NCI-H748 treated with DMSO at 0.1 percent for 48 hours (cell line): ENCODE results near the gene COQ5.

Experiments
- DNase-seq: peaks from one replicate; lab custom pipeline; 2025; lab: John Stamatoyannopoulos, UW

Gene COQ5

DNA sequence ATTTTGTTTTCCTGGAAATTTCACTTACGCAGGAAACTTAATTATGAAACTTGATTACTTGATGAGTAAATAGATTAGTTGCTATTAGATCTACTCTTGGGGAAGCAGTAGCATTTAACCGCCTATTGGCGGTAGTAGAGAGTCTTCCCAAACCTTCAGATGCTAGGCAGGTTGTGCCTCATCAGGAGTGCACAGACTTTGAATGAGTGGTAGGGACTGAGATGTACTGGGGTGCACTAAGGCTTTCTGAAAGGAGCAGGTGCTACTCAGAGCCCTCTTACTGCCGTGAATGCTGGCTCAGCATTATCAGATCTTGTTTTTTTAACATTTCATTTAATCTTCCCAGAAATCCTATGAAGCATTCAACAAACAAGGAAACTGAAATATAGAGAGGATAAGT, 75.0 kb downstream of the COQ5 start:
- no peak for DNase-seq
